Uterus (tissue), 2 donors: ENCODE measurements around the gene ZSCAN25.

Source experiments
- CTCF ChIP-seq, 4 experiments: fragments of 200-600 bp in 2 of 4; fragments of 450-650 bp in 2 of 4; sonication (generic) in 2 of 4; IDR thresholded peaks; one replicate each; pipeline ENCODE4 v1.5.1; 2016 to 2019; ENCODE audit warnings: antibody characterized with exemption in 4 of 4, mild to moderate bottlenecking in 2 of 4, moderate library complexity in 1 of 4
- POLR2A ChIP-seq, 2 donors: fragments of 450-650 bp; IDR thresholded peaks; one replicate each; pipeline ENCODE4 v1.6.1; 2016; ENCODE audit warnings: antibody characterized with exemption in 2 of 2, mild to moderate bottlenecking in 1 of 2, moderate library complexity in 1 of 2

- TF ChIP-seq CTCF (IDR thresholded peaks at IDR 0.05) (no peak), POLR2A (IDR thresholded peaks at IDR 0.05) (no peak)
Observed at GRCh38 chr7:99588868-99589267, 27.9 kb upstream of the ZSCAN25 start.
